Peyer's patch (tissue), 4 donors: Measurements from ENCODE around the gene C10orf105. TPM values are rescaled to one million over a fixed set of nuclear protein-coding genes. Genes with fewer than 3 reads are reported as not detected.

Experiments
- DNase-seq, 3 donors: peaks; one replicate each; pipeline ENCODE4 v3.0.0-alpha.2; 2017 to 2019
- H3K27ac ChIP-seq, 4 donors: fragments of 200-600 bp; sonication (generic); one replicate each; pipeline ENCODE4 v1.5.1; 2016 to 2019
- H3K27me3 ChIP-seq, 2 donors: fragments of 200-600 bp; sonication (generic); one replicate each; pipeline ENCODE4 v1.5.1; 2019
- H3K36me3 ChIP-seq, 3 donors: fragments of 200-600 bp; sonication (generic); one replicate each; pipeline ENCODE4 v1.5.1; 2016 to 2019
- H3K4me1 ChIP-seq, 4 donors: fragments of 200-600 bp; sonication (generic); one replicate each; pipeline ENCODE4 v1.5.1; 2016 to 2019
- H3K4me3 ChIP-seq, 4 donors: fragments of 200-600 bp; sonication (generic); 1 replicate in 3 of 4; 2 replicates in 1 of 4; pipeline ENCODE4 v1.5.1; 2016 to 2019; ENCODE audit warnings: mild to moderate bottlenecking in 1 of 4
- H3K9me3 ChIP-seq, 4 donors: fragments of 200-600 bp; sonication (generic); one replicate each; pipeline ENCODE4 v1.5.1; 2016 to 2019; ENCODE audit warnings: mild to moderate bottlenecking in 1 of 4
- POLR2A ChIP-seq, 2 donors: fragments of 450-650 bp; IDR thresholded peaks; one replicate each; pipeline ENCODE4 v1.5.1; 2017; ENCODE audit warnings: antibody characterized with exemption in 2 of 2, mild to moderate bottlenecking in 2 of 2, moderate library complexity in 2 of 2
- total RNA-seq, 4 donors: library from RNA; depleted of rRNA; stranded (reverse); fragments of >200 nt; gene quantifications; one replicate each; pipeline ENCODE4 v1.1.0, GENCODE V29; 2016
- TF ChIP-seq, protein P1 (sequence below), 6 experiments: fragments of 450-650 bp in 4 of 6; fragments of 200-600 bp in 2 of 6; sonication (generic) in 1 of 6; IDR thresholded peaks; one replicate each; pipeline ENCODE4 v1.5.1; 2017 to 2019; ENCODE audit warnings: antibody characterized with exemption in 6 of 6, mild to moderate bottlenecking in 3 of 6, moderate library complexity in 1 of 6

C10orf105 gene
- total RNA-seq, 4 donors from 2014 or later, result 0.27 TPM; not detected in 3

DNA sequence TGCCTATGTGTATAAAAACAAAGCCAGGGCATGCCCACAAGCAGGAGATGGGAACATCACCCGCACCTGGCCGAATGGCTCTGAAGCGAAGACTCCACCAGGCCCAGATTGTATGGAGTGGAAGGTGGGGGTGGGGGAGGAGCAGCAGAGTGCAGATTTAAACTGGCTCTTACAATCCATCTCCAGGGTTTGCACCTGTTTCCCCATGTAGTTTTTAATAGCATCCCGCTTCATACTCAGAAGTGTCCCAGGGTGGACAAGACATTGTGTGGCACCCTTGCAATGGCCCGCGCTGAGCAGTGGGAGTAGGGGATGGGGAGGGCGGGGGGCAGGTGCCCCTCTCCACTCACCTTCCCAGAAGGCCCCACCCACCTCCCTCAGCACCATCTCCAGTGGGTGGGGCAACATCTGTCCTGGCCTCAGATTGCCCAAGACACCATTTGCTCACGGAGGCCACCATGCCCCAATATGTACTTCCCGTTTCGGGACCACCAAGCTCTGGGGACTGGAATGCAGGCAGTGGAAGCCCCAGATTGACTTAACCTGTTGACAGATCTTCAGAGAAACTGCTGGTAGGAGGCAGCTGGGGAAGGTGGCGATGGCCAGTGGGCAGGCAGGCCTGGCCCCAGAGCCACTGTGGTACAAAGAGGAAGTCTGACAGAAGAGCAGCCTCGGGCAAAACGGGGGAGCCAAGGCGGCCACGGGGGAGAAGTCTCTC is 30.7 kb upstream of the C10orf105 start:
- no peak for TF ChIP-seq POLR2A (IDR thresholded peaks at IDR 0.05)
- TF ChIP-seq, protein P1, sequence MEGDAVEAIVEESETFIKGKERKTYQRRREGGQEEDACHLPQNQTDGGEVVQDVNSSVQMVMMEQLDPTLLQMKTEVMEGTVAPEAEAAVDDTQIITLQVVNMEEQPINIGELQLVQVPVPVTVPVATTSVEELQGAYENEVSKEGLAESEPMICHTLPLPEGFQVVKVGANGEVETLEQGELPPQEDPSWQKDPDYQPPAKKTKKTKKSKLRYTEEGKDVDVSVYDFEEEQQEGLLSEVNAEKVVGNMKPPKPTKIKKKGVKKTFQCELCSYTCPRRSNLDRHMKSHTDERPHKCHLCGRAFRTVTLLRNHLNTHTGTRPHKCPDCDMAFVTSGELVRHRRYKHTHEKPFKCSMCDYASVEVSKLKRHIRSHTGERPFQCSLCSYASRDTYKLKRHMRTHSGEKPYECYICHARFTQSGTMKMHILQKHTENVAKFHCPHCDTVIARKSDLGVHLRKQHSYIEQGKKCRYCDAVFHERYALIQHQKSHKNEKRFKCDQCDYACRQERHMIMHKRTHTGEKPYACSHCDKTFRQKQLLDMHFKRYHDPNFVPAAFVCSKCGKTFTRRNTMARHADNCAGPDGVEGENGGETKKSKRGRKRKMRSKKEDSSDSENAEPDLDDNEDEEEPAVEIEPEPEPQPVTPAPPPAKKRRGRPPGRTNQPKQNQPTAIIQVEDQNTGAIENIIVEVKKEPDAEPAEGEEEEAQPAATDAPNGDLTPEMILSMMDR (IDR thresholded peaks at IDR 0.05), result no peak
- peak in 1 of 3 donors; percentile 39 for DNase-seq
- Histone ChIP-seq H3K4me1 (peaks cover 45 to 92% (median 87%) of the 10 kb centered on the region in 4 donors), H3K36me3 (peaks cover 0 to 31% (median 3%) of the 10 kb centered on the region in 3 donors), H3K9me3 (no peaks in the 10 kb centered on the region), H3K4me3 (no peak overlapping the region), H3K27me3 (no peaks in the 10 kb centered on the region), H3K27ac (peak overlapping the region; percentile 82 to 93 (median 88))

DNA sequence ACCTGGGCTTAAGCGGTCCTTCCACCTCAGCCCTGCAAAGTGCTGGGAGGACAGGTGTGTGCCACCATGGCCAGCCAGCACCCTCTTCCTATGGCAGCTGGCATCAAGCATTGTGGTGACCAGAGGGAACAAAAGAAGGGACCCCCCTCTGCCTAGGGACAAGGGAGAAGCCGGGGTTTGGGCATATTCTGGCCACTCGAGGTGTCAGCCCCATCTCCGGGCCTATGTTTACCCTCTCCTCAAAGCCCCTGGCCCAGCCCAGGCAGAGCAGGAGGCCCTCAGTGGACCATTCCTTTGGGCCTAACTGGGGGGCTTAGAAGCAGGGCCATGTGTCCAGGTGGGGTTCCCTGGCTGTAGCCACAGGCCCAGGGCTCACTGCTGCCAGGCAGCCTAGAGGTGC is 29.8 kb upstream of the C10orf105 start:
- Histone ChIP-seq H3K4me3 (no peak overlapping the region), H3K27ac (peak overlapping the region; percentile 82 to 93 (median 88)), H3K4me1 (peaks cover 45 to 89% (median 82%) of the 10 kb centered on the region in 4 donors), H3K9me3 (no peaks in the 10 kb centered on the region), H3K27me3 (no peaks in the 10 kb centered on the region), H3K36me3 (peaks cover 0 to 31% (median 3%) of the 10 kb centered on the region in 3 donors)
- DNase-seq, result no peak
- TF ChIP-seq, protein P1 (IDR thresholded peaks at IDR 0.05), result no peak
- TF ChIP-seq POLR2A (IDR thresholded peaks at IDR 0.05), result no peak

DNA sequence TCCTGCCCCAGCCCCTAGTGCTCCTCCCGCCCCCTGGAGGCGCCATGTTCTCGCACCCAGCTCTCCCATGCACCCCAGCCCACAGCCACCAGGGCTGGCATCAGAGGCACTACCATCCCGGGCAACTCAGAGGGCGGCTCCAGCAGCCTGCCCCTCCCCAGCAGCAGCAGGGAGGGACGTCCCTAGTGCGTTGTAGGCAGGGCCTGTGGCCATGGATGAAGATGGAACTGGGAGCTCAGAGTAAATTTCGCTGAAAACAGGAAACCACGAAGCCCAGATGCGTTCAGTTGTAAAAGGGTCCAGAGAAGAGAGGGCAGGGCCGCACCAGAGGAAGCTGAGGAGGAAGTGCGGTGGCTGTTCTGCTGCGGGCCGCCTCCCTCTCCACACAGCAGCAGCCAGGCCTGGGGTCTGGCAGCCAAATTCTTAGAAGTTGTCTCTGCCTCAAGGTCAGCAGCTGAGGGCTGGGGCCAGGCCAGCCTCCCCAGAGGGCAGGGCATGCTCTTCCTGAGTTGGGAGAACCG is 29.2 kb upstream of the C10orf105 start:
- Histone ChIP-seq H3K36me3 (peaks cover 0 to 31% (median 3%) of the 10 kb centered on the region in 3 donors), H3K27ac (peak overlapping the region; percentile 82 to 93 (median 88)), H3K4me1 (peaks cover 40 to 82% (median 75%) of the 10 kb centered on the region in 4 donors), H3K9me3 (no peaks in the 10 kb centered on the region), H3K27me3 (no peaks in the 10 kb centered on the region), H3K4me3 (peak overlapping the region in 1 of 4 donors; percentile 14)
- no peak for TF ChIP-seq POLR2A (IDR thresholded peaks at IDR 0.05)
- TF ChIP-seq, protein P1 (IDR thresholded peaks at IDR 0.05), result peak in 3 of 6 experiments; percentile 33 to 34 (median 33)
- peak; percentile 76 to 93 (median 87) for DNase-seq

DNA sequence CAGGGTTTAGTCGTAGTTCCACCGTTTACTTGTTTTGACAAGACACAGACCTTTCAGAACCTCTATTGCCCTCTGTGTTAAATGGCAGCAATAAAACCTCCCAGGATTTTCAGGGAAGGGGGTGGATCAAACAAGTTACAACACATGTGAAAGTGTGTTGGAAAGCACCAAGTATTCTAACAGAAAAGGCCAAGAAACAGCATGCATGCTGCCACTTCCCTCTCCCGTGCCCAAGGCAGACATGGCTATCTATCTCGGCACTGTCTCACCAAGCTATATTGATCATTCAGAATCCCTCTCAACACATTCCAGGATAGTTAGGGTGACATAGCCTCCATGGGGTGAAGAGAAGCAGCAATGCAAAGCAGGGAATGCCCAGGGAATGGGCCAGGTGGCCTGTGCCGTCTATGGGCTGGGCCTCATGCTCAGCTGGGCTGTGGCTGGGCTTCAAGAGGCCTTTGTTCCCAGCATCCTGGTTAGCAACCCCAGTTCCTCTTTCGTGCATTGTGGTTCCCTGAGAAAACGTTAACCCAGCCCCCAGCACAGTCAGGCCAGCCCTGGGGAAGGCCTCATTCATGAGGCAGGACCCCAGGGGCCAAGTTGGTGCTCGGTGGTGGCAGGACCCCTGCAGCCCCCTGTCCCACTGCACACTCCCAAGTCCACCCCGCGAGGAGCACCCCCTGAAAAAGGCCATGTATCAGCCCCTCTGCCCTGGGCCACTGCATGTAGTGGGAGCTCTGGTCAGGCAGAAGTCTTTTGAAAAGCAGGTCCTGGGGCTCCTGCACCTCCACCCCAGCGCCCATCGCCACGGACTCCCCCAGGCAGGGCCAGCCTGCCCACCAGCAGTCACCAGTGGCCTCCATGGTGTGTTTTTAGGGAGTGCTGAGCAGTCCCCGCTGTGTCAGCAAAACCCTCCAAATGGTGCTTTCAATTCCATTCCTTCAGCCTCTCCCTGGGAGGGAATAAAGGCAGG is 28.3 kb upstream of the C10orf105 start:
- peaks cover 0 to 28% (median 3%) of the 10 kb centered on the region in 3 donors for H3K36me3 ChIP-seq
- H3K4me3 ChIP-seq, result no peak overlapping the region
- no peaks in the 10 kb centered on the region for H3K9me3 ChIP-seq
- H3K27ac ChIP-seq, result peak overlapping the region; percentile 82 to 93 (median 88)
- peaks cover 38 to 73% (median 66%) of the 10 kb centered on the region in 4 donors for H3K4me1 ChIP-seq
- peak in 2 of 3 donors; percentile 72 to 76 for DNase-seq
- H3K27me3 ChIP-seq, result no peaks in the 10 kb centered on the region
- no peak for TF ChIP-seq POLR2A (IDR thresholded peaks at IDR 0.05)
- TF ChIP-seq, protein P1 (IDR thresholded peaks at IDR 0.05), result no peak

DNA sequence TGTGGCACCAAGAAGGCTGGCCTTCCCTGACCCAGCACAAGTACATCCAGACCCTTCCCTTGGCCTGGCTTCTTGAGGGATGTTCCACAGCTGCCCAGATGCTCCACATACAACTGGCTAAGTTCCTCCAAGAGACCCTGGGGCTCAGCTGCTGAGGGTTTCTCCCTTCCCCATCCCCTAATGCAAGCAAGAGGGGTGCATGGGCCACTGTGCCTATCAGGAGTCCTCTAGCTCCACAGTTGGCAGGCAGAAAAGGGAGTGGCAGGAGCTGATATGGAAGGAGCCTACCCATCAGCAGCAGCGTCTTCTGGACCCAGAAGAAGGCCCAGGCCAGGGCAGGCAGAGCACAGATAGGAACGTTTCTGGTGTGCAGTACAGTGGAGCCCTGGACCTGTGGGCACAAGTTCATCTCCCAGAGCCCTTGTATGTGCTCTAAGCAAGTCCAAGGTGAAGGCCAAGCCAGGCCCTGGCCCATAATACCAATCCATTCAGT is 27.5 kb upstream of the C10orf105 start:
- DNase-seq, result no peak
- TF ChIP-seq, protein P1 (IDR thresholded peaks at IDR 0.05), result no peak
- no peak for TF ChIP-seq POLR2A (IDR thresholded peaks at IDR 0.05)
- peaks cover 36 to 65% (median 60%) of the 10 kb centered on the region in 4 donors for H3K4me1 ChIP-seq
- H3K9me3 ChIP-seq, result no peaks in the 10 kb centered on the region
- peaks cover 0 to 20% (median 3%) of the 10 kb centered on the region in 3 donors for H3K36me3 ChIP-seq
- H3K27ac ChIP-seq, result peak overlapping the region; percentile 82 to 93 (median 88)
- H3K4me3 ChIP-seq, result no peak overlapping the region
- H3K27me3 ChIP-seq, result no peaks in the 10 kb centered on the region
